Ovary (tissue), 3 donors: ENCODE measurements around the gene PFKFB1.

Experiments used
- CTCF ChIP-seq, 3 donors: fragments of 450-650 bp in 2 of 3; fragments of 200-600 bp in 1 of 3; IDR thresholded peaks; one replicate each; pipeline versions ENCODE4 v1.5.1 to v1.8.0; 2016 to 2022; ENCODE audit warnings: antibody characterized with exemption in 3 of 3, mild to moderate bottlenecking in 1 of 3
- EP300 ChIP-seq: sonication (generic); formaldehyde crosslinking; IDR thresholded peaks from one replicate; pipeline ENCODE4 v1.6.1; 2017; ENCODE audit warnings: antibody characterized with exemption
- donor health status: DM: no; HTN: no; CAD: no.

- no peak for TF ChIP-seq CTCF (IDR thresholded peaks at IDR 0.05)
- TF ChIP-seq EP300, result no peak
Measured at GRCh38 chrX:54994668-54995351, 822 bp upstream of the PFKFB1 start.
